ENCODE results near the gene ZNF30. TPM values are rescaled to one million over a fixed set of nuclear protein-coding genes. Genes with fewer than 3 reads are reported as not detected.

ZNF30 gene
- total and polyA plus RNA-seq, 2 experiments from 2014 or later: 1.1 to 3.2 TPM

- H3K36me3 ChIP-seq (replicated peaks; ENCODE audit: insufficient read depth, low read depth): no peaks in the 10 kb centered on the region
- no peaks in the 10 kb centered on the region for H3K27me3 ChIP-seq
- 50% methylated on average over 7 of the region's 7 CpGs for WGBS (ENCODE audit: low lambda C conversion rate, missing lambda C conversion rate)
- no peak overlapping the region for H3K4me2 ChIP-seq
- no peak overlapping the region for H2AFZ ChIP-seq
- no peaks in the 10 kb centered on the region for H4K20me1 ChIP-seq (ENCODE audit: insufficient read depth, poor library complexity, severe bottlenecking)
- H3K27ac ChIP-seq: no peak overlapping the region
- TF ChIP-seq EZH2 (IDR thresholded peaks at IDR 0.05; ENCODE audit: borderline replicate concordance) (no peak), EZH2phosphoT487 (IDR thresholded peaks at IDR 0.05; ENCODE audit: low read depth, severe bottlenecking, unreplicated experiment) (no peak), CTCF (IDR thresholded peaks at IDR 0.05; ENCODE audit: poor library complexity) (no peak)
- H3K4me3 ChIP-seq: no peak overlapping the region
- H3K4me1 ChIP-seq (ENCODE audit: insufficient read depth): no peaks in the 10 kb centered on the region
- H3K9me3 ChIP-seq (ENCODE audit: low read depth): no peaks in the 10 kb centered on the region
- no peak for DNase-seq (ENCODE audit: low spot score)
- H3K9me2 ChIP-seq (replicated peaks; ENCODE audit: insufficient read depth): no peaks in the 10 kb centered on the region
- no peaks in the 10 kb centered on the region for H3K79me2 ChIP-seq
Observed at GRCh38 chr19:34985249-34986022, 58.7 kb downstream of the ZNF30 start.

- H4K20me1 ChIP-seq (ENCODE audit: insufficient read depth, poor library complexity, severe bottlenecking): no peaks in the 10 kb centered on the region
- no peak overlapping the region for H3K4me3 ChIP-seq
- no peaks in the 10 kb centered on the region for H3K9me2 ChIP-seq (replicated peaks; ENCODE audit: insufficient read depth)
- H3K4me1 ChIP-seq (ENCODE audit: insufficient read depth): no peaks in the 10 kb centered on the region
- H2AFZ ChIP-seq: no peak overlapping the region
- H3K9me3 ChIP-seq (ENCODE audit: low read depth): no peaks in the 10 kb centered on the region
- WGBS (ENCODE audit: low lambda C conversion rate, missing lambda C conversion rate): 100% methylated on average over 1 of the region's 1 CpG
- TF ChIP-seq EZH2phosphoT487 (IDR thresholded peaks at IDR 0.05; ENCODE audit: low read depth, severe bottlenecking, unreplicated experiment) (no peak), EZH2 (IDR thresholded peaks at IDR 0.05; ENCODE audit: borderline replicate concordance) (no peak), CTCF (IDR thresholded peaks at IDR 0.05; ENCODE audit: poor library complexity) (no peak)
- H3K79me2 ChIP-seq: no peaks in the 10 kb centered on the region
- no peak overlapping the region for H3K4me2 ChIP-seq
- H3K27me3 ChIP-seq: no peaks in the 10 kb centered on the region
- no peak for DNase-seq (ENCODE audit: low spot score)
- no peak overlapping the region for H3K27ac ChIP-seq
- no peaks in the 10 kb centered on the region for H3K36me3 ChIP-seq (replicated peaks; ENCODE audit: insufficient read depth, low read depth)
Observed at GRCh38 chr19:34988119-34988518, 61.4 kb downstream of the ZNF30 start.

GRCh38 chr19:34989298-34989697 is 62.6 kb downstream of the ZNF30 start:
- 89% methylated on average over 6 of the region's 6 CpGs for WGBS (ENCODE audit: low lambda C conversion rate, missing lambda C conversion rate)

GRCh38 chr19:34990578-34991192 is 64.0 kb downstream of the ZNF30 start:
- no peaks in the 10 kb centered on the region for H3K9me2 ChIP-seq (replicated peaks; ENCODE audit: insufficient read depth)
- no peak overlapping the region for H3K27ac ChIP-seq
- DNase-seq (ENCODE audit: low spot score): no peak
- no peak overlapping the region for H2AFZ ChIP-seq
- peaks cover 11% of the 10 kb centered on the region for H3K4me1 ChIP-seq (ENCODE audit: insufficient read depth)
- no peak overlapping the region for H3K4me3 ChIP-seq
- no peak for TF ChIP-seq CTCF (IDR thresholded peaks at IDR 0.05; ENCODE audit: poor library complexity)
- 94% methylated on average over 13 of the region's 13 CpGs for WGBS (ENCODE audit: low lambda C conversion rate, missing lambda C conversion rate)
- no peaks in the 10 kb centered on the region for H3K36me3 ChIP-seq (replicated peaks; ENCODE audit: insufficient read depth, low read depth)
- no peak overlapping the region for H3K4me2 ChIP-seq
- H3K79me2 ChIP-seq: no peaks in the 10 kb centered on the region
- H3K9me3 ChIP-seq (ENCODE audit: low read depth): no peaks in the 10 kb centered on the region
- no peaks in the 10 kb centered on the region for H3K27me3 ChIP-seq
- H4K20me1 ChIP-seq (ENCODE audit: insufficient read depth, poor library complexity, severe bottlenecking): no peaks in the 10 kb centered on the region

More at GRCh38 chr19:34989298-34989697, 62.6 kb downstream of the ZNF30 start:
- Histone ChIP-seq H4K20me1 (ENCODE audit: insufficient read depth, poor library complexity, severe bottlenecking) (no peaks in the 10 kb centered on the region), H3K4me1 (ENCODE audit: insufficient read depth) (no peaks in the 10 kb centered on the region), H3K9me2 (replicated peaks; ENCODE audit: insufficient read depth) (no peaks in the 10 kb centered on the region), H3K27ac (no peak overlapping the region), H3K79me2 (no peaks in the 10 kb centered on the region), H3K36me3 (replicated peaks; ENCODE audit: insufficient read depth, low read depth) (no peaks in the 10 kb centered on the region), H3K27me3 (no peaks in the 10 kb centered on the region), H3K4me2 (no peak overlapping the region), H3K9me3 (ENCODE audit: low read depth) (no peaks in the 10 kb centered on the region), H3K4me3 (no peak overlapping the region), H2AFZ (no peak overlapping the region)
- TF ChIP-seq EZH2 (IDR thresholded peaks at IDR 0.05; ENCODE audit: borderline replicate concordance): no peak
- TF ChIP-seq EZH2phosphoT487 (IDR thresholded peaks at IDR 0.05; ENCODE audit: low read depth, severe bottlenecking, unreplicated experiment): no peak
- no peak for DNase-seq (ENCODE audit: low spot score)
